Loucy (cell line): ENCODE results near the gene PLEKHG4B.
"Not testable (repeated sequence)": the region's sequence is repeated elsewhere in the genome, so short reads cannot be mapped to it uniquely, and the experiment has no call there.

ENCODE experiments used
- CTCF ChIP-seq: fragments of 200-600 bp; sonication (generic); conservative IDR thresholded peaks from 2 replicates; pipeline ENCODE4 v1.5.1; 2014; ENCODE audit warnings: mild to moderate bottlenecking, antibody characterized with exemption, low read length
- EZH2phosphoT487 ChIP-seq: fragments of 200-600 bp; IDR thresholded peaks from 2 replicates; pipeline ENCODE4 v1.6.1; 2018; ENCODE audit warnings: antibody characterized with exemption, mild to moderate bottlenecking, moderate library complexity, borderline replicate concordance

GRCh38 chr5:197031-197430, 105.1 kb downstream of the PLEKHG4B start:
- TF ChIP-seq CTCF, EZH2phosphoT487: not testable (repeated sequence)
